Esophagus squamous epithelium (tissue), 5 donors: ENCODE measurements around the gene TLCD2. TPM values are rescaled to one million over a fixed set of nuclear protein-coding genes. Genes with fewer than 3 reads are reported as not detected.
"Not testable (repeated sequence)": the region's sequence is repeated elsewhere in the genome, so short reads cannot be mapped to it uniquely, and the experiment has no call there.

Experiments
- DNase-seq: peaks from one replicate; lab custom pipeline; 2025; lab: John Stamatoyannopoulos, UW
- H3K27ac ChIP-seq, 4 donors: fragments of 200-600 bp; sonication (generic); one replicate each; pipeline ENCODE4 v1.5.1; 2016 to 2019; ENCODE audit warnings: mild to moderate bottlenecking in 1 of 4
- H3K27me3 ChIP-seq, 4 donors: fragments of 200-600 bp; sonication (generic); 1 replicate in 3 of 4; 2 replicates in 1 of 4; pipeline versions ENCODE4 v1.5.1 to v1.6.0; 2017 to 2021; ENCODE audit warnings: antibody characterized with exemption in 1 of 4
- H3K36me3 ChIP-seq, 3 donors: fragments of 200-600 bp; sonication (generic); one replicate each; pipeline ENCODE4 v1.5.1; 2016 to 2019
- H3K4me1 ChIP-seq, 3 donors: fragments of 200-600 bp; sonication (generic); one replicate each; pipeline ENCODE4 v1.5.1; 2017 to 2019
- H3K4me3 ChIP-seq, 4 donors: fragments of 200-600 bp; sonication (generic); 1 replicate in 3 of 4; 2 replicates in 1 of 4; pipeline ENCODE4 v1.5.1; 2016 to 2019; ENCODE audit warnings: mild to moderate bottlenecking in 2 of 4, moderate library complexity in 1 of 4
- H3K9me3 ChIP-seq, 3 donors: fragments of 200-600 bp; sonication (generic); one replicate each; pipeline ENCODE4 v1.5.1; 2016 to 2019
- CTCF ChIP-seq, 6 experiments: fragments of 450-650 bp in 4 of 6; fragments of 200-600 bp in 2 of 6; sonication (generic) in 2 of 6; IDR thresholded peaks; one replicate each; pipeline ENCODE4 v1.5.1; 2016 to 2019; ENCODE audit warnings: antibody characterized with exemption in 6 of 6, mild to moderate bottlenecking in 4 of 6, moderate library complexity in 4 of 6
- POLR2A ChIP-seq, 4 donors: fragments of 450-650 bp; IDR thresholded peaks; one replicate each; pipeline ENCODE4 v1.6.1; 2017; ENCODE audit warnings: antibody characterized with exemption in 4 of 4, mild to moderate bottlenecking in 4 of 4, moderate library complexity in 3 of 4
- WGBS, 2 donors: methylation state at CpG; one replicate each; pipeline ENCODE4 v1.1.5; 2018; 5-methylcytosine and 5-hydroxymethylcytosine counted together
- intact Hi-C: fragments of 100-400 bp; cut with DNase I; formaldehyde crosslinking; loops from one replicate; pipeline ENCODE4 v1.15.0; 2022
- total RNA-seq, 4 donors: library from RNA; depleted of rRNA; stranded (reverse); fragments of >200 nt; gene quantifications; one replicate each; pipeline ENCODE4 v1.1.0, GENCODE V29; 2016
- donor health status: DM: yes; HTN: yes; CAD: no.

Gene TLCD2
- total RNA-seq, 4 donors from 2014 or later: 4.2 to 6.0 (median 5.6) TPM

- intact Hi-C loops: no loop called here
Observed at GRCh38 chr17:1697681-1698080, 12.5 kb downstream of the TLCD2 start.

GRCh38 chr17:1695365-1695764 is 14.8 kb downstream of the TLCD2 start:
- intact Hi-C loops: no loop called here
- WGBS, 2 donors: 86 to 90% methylated on average over 5 to 8 of the region's 8 CpGs
- no peak for TF ChIP-seq POLR2A (IDR thresholded peaks at IDR 0.05)
- H3K4me1 ChIP-seq: no peaks in the 10 kb centered on the region
- no peaks in the 10 kb centered on the region for H3K9me3 ChIP-seq
- H3K36me3 ChIP-seq: no peaks in the 10 kb centered on the region
- no peak for DNase-seq
- no peak overlapping the region for H3K27ac ChIP-seq
- H3K4me3 ChIP-seq: no peak overlapping the region
- H3K27me3 ChIP-seq: no peaks in the 10 kb centered on the region

More at GRCh38 chr17:1697681-1698080, 12.5 kb downstream of the TLCD2 start:
- WGBS, 2 donors: 42% methylated on average over 5 of the region's 5 CpGs
- no peak for DNase-seq
- Histone ChIP-seq H3K36me3 (no peaks in the 10 kb centered on the region), H3K27me3 (no peaks in the 10 kb centered on the region), H3K4me1 (no peaks in the 10 kb centered on the region), H3K9me3 (no peaks in the 10 kb centered on the region), H3K27ac (no peak overlapping the region), H3K4me3 (no peak overlapping the region)
- TF ChIP-seq POLR2A (IDR thresholded peaks at IDR 0.05) (no peak), CTCF (IDR thresholded peaks at IDR 0.05) (no peak)

GRCh38 chr17:1693339-1693738 is 16.8 kb downstream of the TLCD2 start:
- no peak for DNase-seq
- H3K4me1 ChIP-seq: no peaks in the 10 kb centered on the region
- H3K27ac ChIP-seq: no peak overlapping the region
- no peaks in the 10 kb centered on the region for H3K27me3 ChIP-seq
- WGBS, 2 donors: 83 to 92% methylated on average over 7 of the region's 7 CpGs
- H3K9me3 ChIP-seq: no peaks in the 10 kb centered on the region
- no peak overlapping the region for H3K4me3 ChIP-seq
- intact Hi-C loops: no loop called here
- TF ChIP-seq POLR2A (IDR thresholded peaks at IDR 0.05) (no peak), CTCF (IDR thresholded peaks at IDR 0.05) (no peak)
- no peaks in the 10 kb centered on the region for H3K36me3 ChIP-seq

- no peak for TF ChIP-seq POLR2A (IDR thresholded peaks at IDR 0.05)
- no peak for TF ChIP-seq CTCF (IDR thresholded peaks at IDR 0.05)
- Histone ChIP-seq H3K4me1 (peaks cover 0 to 9% (median 0%) of the 10 kb centered on the region in 3 donors), H3K4me3 (no peak overlapping the region), H3K9me3 (no peaks in the 10 kb centered on the region), H3K27me3 (no peaks in the 10 kb centered on the region), H3K36me3 (no peaks in the 10 kb centered on the region), H3K27ac (no peak overlapping the region)
- no peak for DNase-seq
- 68 to 86% methylated on average over 6 to 7 of the region's 8 CpGs for WGBS, 2 donors
- intact Hi-C loops: no loop called here
Observed at GRCh38 chr17:1690544-1691221, 19.5 kb downstream of the TLCD2 start.

GRCh38 chr17:1688405-1688804 is 21.8 kb downstream of the TLCD2 start:
- H3K27me3 ChIP-seq, H3K9me3 ChIP-seq, H3K36me3 ChIP-seq, H3K27ac ChIP-seq, H3K4me3 ChIP-seq, DNase-seq, intact Hi-C loops: not testable (repeated sequence)
- H3K4me1 ChIP-seq: peaks cover 7 to 25% (median 8%) of the 10 kb centered on the region in 3 donors
- 70 to 71% methylated on average over 2 to 5 of the region's 6 CpGs for WGBS, 2 donors

- H3K4me1 ChIP-seq: peaks cover 10 to 37% (median 13%) of the 10 kb centered on the region in 3 donors
- TF ChIP-seq POLR2A (IDR thresholded peaks at IDR 0.05) (no peak), CTCF (IDR thresholded peaks at IDR 0.05) (no peak)
- DNase-seq: no peak
- intact Hi-C loops: no loop called here
- H3K36me3 ChIP-seq: peaks cover 0 to 24% (median 15%) of the 10 kb centered on the region in 3 donors
- no peak overlapping the region for H3K27ac ChIP-seq
- H3K4me3 ChIP-seq: no peak overlapping the region
- H3K9me3 ChIP-seq: no peaks in the 10 kb centered on the region
- 41 to 47% methylated on average over 7 of the region's 7 CpGs for WGBS, 2 donors
- H3K27me3 ChIP-seq: no peaks in the 10 kb centered on the region
Observed at GRCh38 chr17:1686086-1686485, 24.1 kb downstream of the TLCD2 start.
